ENCODE data around the gene TLR8. TPM values are rescaled to one million over a fixed set of nuclear protein-coding genes. Genes with fewer than 3 reads are reported as not detected.

TLR8 gene
- total and polyA plus RNA-seq, 2 of the 13 experiments (the other 11 are each of a cell fraction or from before 2014, with no cell fraction given) = not detected

GRCh38 chrX:12895866-12896265 lies 10.6 kb upstream of the TLR8 start:
- no TSS peak for BruUV-seq (replicated peaks)
- ChIA-PET POLR2A (no interaction called here), CTCF (ENCODE audit: low intra/inter-chr PET ratio, low total read pairs) (interaction anchor here (4.6 kb wide), 1 partner anchor 81 kb away, joined by 58 read pairs; no protein-coding TSS in a partner anchor)
- intact Hi-C loops (cut with micrococcal nuclease; ENCODE audit: unreplicated experiment) (no loop called here), in situ Hi-C loops (cut with HindIII; ENCODE audit: extremely low pct_ligation_motif_present, low pct_unique_long_range_greater_than_20kb) (no loop called here)
- Histone ChIP-seq H3K36me3 (replicated peaks in 1 of 2; ENCODE audit: control insufficient read depth in 1 of 2, insufficient read depth in 2 of 2, low read length in 2 of 2) (no peaks in the 10 kb centered on the region), H3K79me2 (ENCODE audit: insufficient read depth, low read length) (no peaks in the 10 kb centered on the region), H3K4me3 (replicated peaks in 1 of 3; ENCODE audit: insufficient read depth in 1 of 3, low read depth in 2 of 3, low read length in 3 of 3) (no peak overlapping the region), H4K20me1 (ENCODE audit: insufficient read depth, low read length) (no peaks in the 10 kb centered on the region), H3K4me1 (ENCODE audit: insufficient read depth, low read length) (no peaks in the 10 kb centered on the region), H3K27me3 (ENCODE audit: control insufficient read depth in 1 of 2, insufficient read depth in 2 of 2, low read length in 2 of 2) (no peaks in the 10 kb centered on the region), H3K9me3 (ENCODE audit: low read length) (no peaks in the 10 kb centered on the region), H3K4me2 (ENCODE audit: low read depth, low read length) (no peak overlapping the region), H3K9ac (ENCODE audit: insufficient read depth, low read depth, low read length) (no peak overlapping the region), H2AFZ (ENCODE audit: low read length) (no peak overlapping the region), H3K27ac (ENCODE audit: extremely low read length, insufficient read depth, low read length) (no peak overlapping the region)
- no peak for FAIRE-seq
- DNase-seq (ENCODE audit: low spot score) = no peak
- WGBS (ENCODE audit: low lambda C conversion rate) = 50% methylated on average over 2 of the region's 2 CpGs
- TF ChIP-seq ZNF143 (CRISPR knock-in tag; IDR thresholded peaks at IDR 0.05) (no peak), ZNF790 (CRISPR knock-in tag; IDR thresholded peaks at IDR 0.05; ENCODE audit: borderline replicate concordance) (no peak), ZFP37 (CRISPR knock-in tag; IDR thresholded peaks at IDR 0.05; ENCODE audit: borderline replicate concordance) (no peak), DMTF1 (CRISPR knock-in tag; IDR thresholded peaks at IDR 0.05) (no peak), KIAA2018 (CRISPR knock-in tag; IDR thresholded peaks at IDR 0.05; ENCODE audit: borderline replicate concordance) (no peak), RCOR2 (CRISPR knock-in tag; IDR thresholded peaks at IDR 0.05) (no peak), ONECUT2 (CRISPR knock-in tag; IDR thresholded peaks at IDR 0.05) (no peak), ZNF264 (CRISPR knock-in tag; IDR thresholded peaks at IDR 0.05) (no peak), ZMYM3 (CRISPR knock-in tag; IDR thresholded peaks at IDR 0.05) (no peak), ZIK1 (CRISPR knock-in tag; IDR thresholded peaks at IDR 0.05; ENCODE audit: borderline replicate concordance, low read depth) (no peak), NFKBIZ (CRISPR knock-in tag; IDR thresholded peaks at IDR 0.05) (no peak)
- no peak for ATAC-seq

Data from HepG2 (cell line).